ENCODE data around the gene GOLT1A.

GRCh38 chr1:204261746-204262505 is 48.1 kb upstream of the GOLT1A start:
- no peak for TF ChIP-seq CTCF (IDR thresholded peaks at IDR 0.05 in 2 of 3, conservative IDR thresholded peaks at IDR 0.05 in 1 of 3; ENCODE audit: control insufficient read depth in 2 of 3, extremely low read depth in 1 of 3, insufficient read depth in 1 of 3, low read depth in 3 of 3, low read length in 3 of 3)
- TF ChIP-seq, protein P1, sequence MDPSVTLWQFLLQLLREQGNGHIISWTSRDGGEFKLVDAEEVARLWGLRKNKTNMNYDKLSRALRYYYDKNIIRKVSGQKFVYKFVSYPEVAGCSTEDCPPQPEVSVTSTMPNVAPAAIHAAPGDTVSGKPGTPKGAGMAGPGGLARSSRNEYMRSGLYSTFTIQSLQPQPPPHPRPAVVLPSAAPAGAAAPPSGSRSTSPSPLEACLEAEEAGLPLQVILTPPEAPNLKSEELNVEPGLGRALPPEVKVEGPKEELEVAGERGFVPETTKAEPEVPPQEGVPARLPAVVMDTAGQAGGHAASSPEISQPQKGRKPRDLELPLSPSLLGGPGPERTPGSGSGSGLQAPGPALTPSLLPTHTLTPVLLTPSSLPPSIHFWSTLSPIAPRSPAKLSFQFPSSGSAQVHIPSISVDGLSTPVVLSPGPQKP (IDR thresholded peaks at IDR 0.05; ENCODE audit: low read depth, low read length): no peak
